Prostate gland (tissue), 2 donors: Measurements from ENCODE around the gene EMX1. TPM values are rescaled to one million over a fixed set of nuclear protein-coding genes. Genes with fewer than 3 reads are reported as not detected.

Experiments used
- DNase-seq: peaks from one replicate; pipeline ENCODE4 v3.0.0-alpha.2; 2019; ENCODE audit warnings: low spot score
- H3K27ac ChIP-seq, 2 donors: fragments of 200-600 bp; sonication (generic); 2 replicates each; pipeline ENCODE4 v1.5.1; 2017 to 2019
- H3K27me3 ChIP-seq: fragments of 200-600 bp; sonication (generic); replicated peaks from 2 replicates; pipeline ENCODE4 v1.5.1; 2019; ENCODE audit not compliant: insufficient read depth
- H3K36me3 ChIP-seq, 2 donors: fragments of 200-600 bp; sonication (generic); 1 replicate in 1 of 2; 2 replicates in 1 of 2; pipeline versions ENCODE4 v1.5.1 to v1.8.1; 2017 to 2019
- H3K4me1 ChIP-seq: fragments of 200-600 bp; sonication (generic); replicated peaks from 2 replicates; pipeline ENCODE4 v1.5.1; 2019
- H3K4me3 ChIP-seq, 2 donors: fragments of 200-600 bp; sonication (generic); 2 replicates each; pipeline ENCODE4 v1.5.1; 2017 to 2019
- H3K9me3 ChIP-seq: fragments of 200-600 bp; sonication (generic); 2 replicates; pipeline ENCODE4 v1.5.1; 2017
- POLR2A ChIP-seq: fragments of 450-650 bp; IDR thresholded peaks from one replicate; pipeline ENCODE4 v1.6.1; 2016; ENCODE audit warnings: antibody characterized with exemption, mild to moderate bottlenecking
- POLR2AphosphoS5 ChIP-seq: sonication (generic); formaldehyde crosslinking; IDR thresholded peaks from one replicate; pipeline ENCODE4 v1.6.1; 2017; ENCODE audit warnings: antibody characterized with exemption
- WGBS: methylation state at CpG from one replicate; pipeline ENCODE4 v1.1.5; 2018; 5-methylcytosine and 5-hydroxymethylcytosine counted together
- intact Hi-C: fragments of 100-400 bp; cut with DNase I; formaldehyde crosslinking; loops from one replicate; pipeline ENCODE4 v1.14.2; 2022
- total RNA-seq, 2 donors: library from RNA; depleted of rRNA; stranded (reverse); fragments of >200 nt; gene quantifications; one replicate each; pipeline ENCODE4 v1.1.0, GENCODE V29; 2016
- TF ChIP-seq, protein P1 (sequence below), 4 experiments: fragments of 200-600 bp in 2 of 4; fragments of 450-650 bp in 2 of 4; sonication (generic) in 2 of 4; IDR thresholded peaks; 1 replicate in 3 of 4; 2 replicates in 1 of 4; pipeline ENCODE4 v1.5.1; 2016 to 2019; ENCODE audit warnings: antibody characterized with exemption in 4 of 4, mild to moderate bottlenecking in 2 of 4, moderate library complexity in 2 of 4

The EMX1 gene
- total RNA-seq, 2 donors from 2014 or later = 9.8 TPM; not detected in 1

DNA sequence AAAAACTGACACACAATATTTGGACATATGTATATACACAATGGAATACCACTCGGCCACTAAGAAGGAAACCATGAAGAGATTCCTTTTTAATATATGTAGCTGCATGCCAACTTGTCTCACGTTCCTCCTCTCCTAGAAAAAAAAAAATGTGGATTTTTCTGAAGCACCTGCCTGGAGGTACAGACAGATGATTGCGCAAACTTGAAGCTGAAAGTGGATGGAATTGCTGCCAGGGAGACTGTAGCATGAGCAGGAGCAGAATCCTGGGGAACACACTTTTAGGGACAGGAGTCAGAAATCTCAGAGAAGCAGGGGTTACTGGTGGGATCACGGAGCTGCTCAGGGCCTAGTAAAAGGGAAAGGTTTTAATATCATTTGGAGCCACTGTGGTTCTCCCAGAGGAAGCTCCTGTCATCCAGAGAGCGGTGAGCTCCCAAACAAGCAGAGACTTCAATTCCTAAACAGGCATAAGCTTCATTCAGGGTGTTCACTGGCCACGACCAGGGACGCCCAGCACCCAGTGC, 30.8 kb upstream of the EMX1 start:
- Histone ChIP-seq H3K4me3 (peak overlapping the region; percentile 75), H3K27ac (peak overlapping the region; percentile 93 to 94), H3K36me3 (no peaks in the 10 kb centered on the region), H3K27me3 (no peaks in the 10 kb centered on the region), H3K4me1 (peaks cover 5% of the 10 kb centered on the region), H3K9me3 (no peaks in the 10 kb centered on the region)
- no peak for DNase-seq
- 37% methylated on average over 7 of the region's 7 CpGs for WGBS
- intact Hi-C loops = no loop called here
- TF ChIP-seq, protein P1, sequence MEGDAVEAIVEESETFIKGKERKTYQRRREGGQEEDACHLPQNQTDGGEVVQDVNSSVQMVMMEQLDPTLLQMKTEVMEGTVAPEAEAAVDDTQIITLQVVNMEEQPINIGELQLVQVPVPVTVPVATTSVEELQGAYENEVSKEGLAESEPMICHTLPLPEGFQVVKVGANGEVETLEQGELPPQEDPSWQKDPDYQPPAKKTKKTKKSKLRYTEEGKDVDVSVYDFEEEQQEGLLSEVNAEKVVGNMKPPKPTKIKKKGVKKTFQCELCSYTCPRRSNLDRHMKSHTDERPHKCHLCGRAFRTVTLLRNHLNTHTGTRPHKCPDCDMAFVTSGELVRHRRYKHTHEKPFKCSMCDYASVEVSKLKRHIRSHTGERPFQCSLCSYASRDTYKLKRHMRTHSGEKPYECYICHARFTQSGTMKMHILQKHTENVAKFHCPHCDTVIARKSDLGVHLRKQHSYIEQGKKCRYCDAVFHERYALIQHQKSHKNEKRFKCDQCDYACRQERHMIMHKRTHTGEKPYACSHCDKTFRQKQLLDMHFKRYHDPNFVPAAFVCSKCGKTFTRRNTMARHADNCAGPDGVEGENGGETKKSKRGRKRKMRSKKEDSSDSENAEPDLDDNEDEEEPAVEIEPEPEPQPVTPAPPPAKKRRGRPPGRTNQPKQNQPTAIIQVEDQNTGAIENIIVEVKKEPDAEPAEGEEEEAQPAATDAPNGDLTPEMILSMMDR (IDR thresholded peaks at IDR 0.05) = no peak
- TF ChIP-seq POLR2A = no peak
- TF ChIP-seq POLR2AphosphoS5 = no peak

- no peaks in the 10 kb centered on the region for H3K27me3 ChIP-seq
- H3K9me3 ChIP-seq = no peaks in the 10 kb centered on the region
- WGBS = under 1% methylated on average over 39 of the region's 76 CpGs
- H3K27ac ChIP-seq = peak within 1 kb of the TSS; percentile 93 to 94
- no peaks in the 10 kb centered on the region for H3K36me3 ChIP-seq
- peaks cover 5% of the 10 kb centered on the region for H3K4me1 ChIP-seq
- peak; percentile 43 for TF ChIP-seq POLR2A
- TF ChIP-seq, protein P1 (IDR thresholded peaks at IDR 0.05) = peak in 2 of 4 experiments; percentile 30 to 33
- TF ChIP-seq POLR2AphosphoS5 = no peak
- intact Hi-C loops = no loop called here
- peak; percentile 74 for DNase-seq
- H3K4me3 ChIP-seq = peak within 1 kb of the TSS; percentile 75
Measured at GRCh38 chr2:72887032-72887739, 30.1 kb upstream of the EMX1 start, which contains the start of gene SPR. TSS of gene SPR (plus strand) at chr2:72887408. CDS start at chr2:72887433, 25 bp downstream.

GRCh38 chr2:72887740-72888437, 29.4 kb upstream of the EMX1 start:
- Histone ChIP-seq H3K27me3 (no peaks in the 10 kb centered on the region), H3K27ac (peak overlapping the region; percentile 93 to 94), H3K4me1 (peaks cover 5% of the 10 kb centered on the region), H3K9me3 (no peaks in the 10 kb centered on the region), H3K36me3 (no peaks in the 10 kb centered on the region), H3K4me3 (peak overlapping the region; percentile 75)
- peak; percentile 87 for DNase-seq
- intact Hi-C loops = no loop called here
- 9% methylated on average over 21 of the region's 21 CpGs for WGBS
- TF ChIP-seq POLR2AphosphoS5 = peak; percentile 85
- TF ChIP-seq, protein P1 (IDR thresholded peaks at IDR 0.05) = peak; percentile 73 to 91 (median 88)
- TF ChIP-seq POLR2A = no peak

- H3K27ac ChIP-seq = no peak overlapping the region
- 90% methylated on average over 11 of the region's 11 CpGs for WGBS
Measured at GRCh38 chr2:72888438-72889202, 28.7 kb upstream of the EMX1 start.

More at GRCh38 chr2:72888438-72889202, 28.7 kb upstream of the EMX1 start:
- intact Hi-C loops = no loop called here
- Histone ChIP-seq H3K4me1 (peaks cover 5% of the 10 kb centered on the region), H3K27me3 (no peaks in the 10 kb centered on the region), H3K9me3 (no peaks in the 10 kb centered on the region), H3K4me3 (peak overlapping the region; percentile 75), H3K36me3 (no peaks in the 10 kb centered on the region)
- DNase-seq = no peak
- TF ChIP-seq, protein P1 (IDR thresholded peaks at IDR 0.05) = no peak
- TF ChIP-seq POLR2A (no peak), POLR2AphosphoS5 (no peak)
